KOPT-K1 (cell line): ENCODE data around the gene RHOT2.

Experiments
- H3K27ac ChIP-seq: fragments of 200-600 bp; sonication (generic); 2 replicates; pipeline ENCODE4 v1.5.1; 2016; ENCODE audit warnings: antibody characterized with exemption, mild to moderate bottlenecking, low read depth, low read length; ENCODE audit not compliant: poor library complexity, severe bottlenecking
- H3K36me3 ChIP-seq: fragments of 200-600 bp; sonication (generic); 2 replicates; pipeline ENCODE4 v1.5.1; 2017; ENCODE audit warnings: antibody characterized with exemption, mild to moderate bottlenecking, low read length, moderate library complexity; ENCODE audit not compliant: insufficient read depth
- H3K9me3 ChIP-seq: fragments of 200-600 bp; sonication (generic); 2 replicates; pipeline ENCODE4 v1.5.1; 2017; ENCODE audit warnings: antibody characterized with exemption, low read length, mild to moderate bottlenecking; ENCODE audit not compliant: insufficient read depth, poor library complexity, severe bottlenecking

RHOT2 gene

DNA sequence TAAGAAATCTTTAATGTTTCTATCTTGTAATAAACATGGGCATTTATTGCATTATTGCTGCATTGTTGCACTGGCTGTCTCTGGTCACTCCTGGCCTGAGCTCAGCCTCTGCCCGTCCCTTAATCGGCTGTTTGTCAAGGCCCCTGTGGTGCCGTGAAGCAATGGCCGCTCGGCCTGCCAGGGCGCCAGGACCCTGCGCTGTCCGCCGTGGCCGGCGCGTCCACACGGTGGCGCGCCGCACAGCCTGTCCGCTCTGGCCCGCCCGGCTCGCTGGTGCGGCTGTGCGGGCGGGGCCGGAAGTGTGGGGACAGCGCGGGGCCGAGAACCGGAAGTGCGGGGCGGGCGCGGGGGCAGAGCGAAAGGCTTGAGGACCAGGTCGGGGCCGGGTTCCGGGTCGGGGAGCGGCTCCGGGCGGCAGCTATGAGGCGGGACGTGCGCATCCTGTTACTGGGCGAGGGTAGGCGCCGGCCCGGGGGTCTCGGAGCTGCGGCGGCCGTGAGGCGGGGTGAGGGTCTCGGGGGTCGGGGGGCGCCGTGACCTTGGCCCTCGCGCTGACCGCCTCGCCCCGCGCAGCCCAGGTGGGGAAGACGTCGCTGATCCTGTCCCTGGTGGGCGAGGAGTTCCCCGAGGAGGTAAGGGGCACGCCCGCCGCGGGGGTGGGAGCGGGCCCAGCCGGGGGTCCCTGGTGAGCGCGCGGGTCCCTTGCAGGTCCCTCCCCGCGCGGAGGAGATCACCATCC lies at the start of gene RHOT2:
RHOT2 (plus strand) TSS at position 353 of the 739 bp plus-strand sequence; CDS start at position 421, 68 bp downstream.
- Histone ChIP-seq H3K36me3 (peaks cover 47% of the 10 kb centered on the region), H3K27ac (peak within 1 kb of the TSS; percentile 80), H3K9me3 (no peaks in the 10 kb centered on the region)

GRCh38 chr16:619476-620100 lies 48.3 kb upstream of the RHOT2 start:
- no peaks in the 10 kb centered on the region for H3K36me3 ChIP-seq
- no peaks in the 10 kb centered on the region for H3K9me3 ChIP-seq
- H3K27ac ChIP-seq: no peak overlapping the region

- Histone ChIP-seq H3K9me3 (no peaks in the 10 kb centered on the region), H3K36me3 (no peaks in the 10 kb centered on the region), H3K27ac (no peak overlapping the region)
Observed at GRCh38 chr16:620700-621525, 47.0 kb upstream of the RHOT2 start.

GRCh38 chr16:621526-622105 lies 46.3 kb upstream of the RHOT2 start:
- Histone ChIP-seq H3K36me3 (no peaks in the 10 kb centered on the region), H3K27ac (no peak overlapping the region), H3K9me3 (no peaks in the 10 kb centered on the region)

DNA sequence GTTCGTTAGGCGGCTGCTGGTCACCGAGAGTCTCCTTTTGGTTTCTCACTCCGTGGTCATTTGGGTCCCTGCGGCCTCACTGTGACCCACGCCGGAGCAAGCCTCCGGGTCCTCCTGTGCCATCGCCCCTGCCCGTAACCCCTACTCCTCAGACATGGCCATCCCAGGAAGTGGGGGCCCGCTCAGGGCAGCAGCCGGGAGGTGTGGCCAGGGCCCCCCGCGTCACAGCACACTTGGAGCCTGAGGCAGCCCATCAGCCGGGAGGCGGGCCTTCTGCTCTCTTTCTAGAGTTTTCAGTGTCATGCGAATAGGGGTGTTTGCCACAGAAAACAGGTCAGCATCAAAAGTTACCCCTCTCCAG lies 45.0 kb upstream of the RHOT2 start:
- H3K36me3 ChIP-seq: no peaks in the 10 kb centered on the region; the same call in 1 of the 2 replicates
- H3K9me3 ChIP-seq: no peaks in the 10 kb centered on the region
- no peak overlapping the region for H3K27ac ChIP-seq

GRCh38 chr16:624526-625070 lies 43.3 kb upstream of the RHOT2 start:
- Histone ChIP-seq H3K9me3 (no peaks in the 10 kb centered on the region), H3K27ac (no peak overlapping the region), H3K36me3 (no peaks in the 10 kb centered on the region; the same call in 1 of the 2 replicates)

GRCh38 chr16:625117-625976 lies 42.6 kb upstream of the RHOT2 start:
- Histone ChIP-seq H3K9me3 (no peaks in the 10 kb centered on the region), H3K27ac (no peak overlapping the region), H3K36me3 (no peaks in the 10 kb centered on the region; the same call in 1 of the 2 replicates)

DNA sequence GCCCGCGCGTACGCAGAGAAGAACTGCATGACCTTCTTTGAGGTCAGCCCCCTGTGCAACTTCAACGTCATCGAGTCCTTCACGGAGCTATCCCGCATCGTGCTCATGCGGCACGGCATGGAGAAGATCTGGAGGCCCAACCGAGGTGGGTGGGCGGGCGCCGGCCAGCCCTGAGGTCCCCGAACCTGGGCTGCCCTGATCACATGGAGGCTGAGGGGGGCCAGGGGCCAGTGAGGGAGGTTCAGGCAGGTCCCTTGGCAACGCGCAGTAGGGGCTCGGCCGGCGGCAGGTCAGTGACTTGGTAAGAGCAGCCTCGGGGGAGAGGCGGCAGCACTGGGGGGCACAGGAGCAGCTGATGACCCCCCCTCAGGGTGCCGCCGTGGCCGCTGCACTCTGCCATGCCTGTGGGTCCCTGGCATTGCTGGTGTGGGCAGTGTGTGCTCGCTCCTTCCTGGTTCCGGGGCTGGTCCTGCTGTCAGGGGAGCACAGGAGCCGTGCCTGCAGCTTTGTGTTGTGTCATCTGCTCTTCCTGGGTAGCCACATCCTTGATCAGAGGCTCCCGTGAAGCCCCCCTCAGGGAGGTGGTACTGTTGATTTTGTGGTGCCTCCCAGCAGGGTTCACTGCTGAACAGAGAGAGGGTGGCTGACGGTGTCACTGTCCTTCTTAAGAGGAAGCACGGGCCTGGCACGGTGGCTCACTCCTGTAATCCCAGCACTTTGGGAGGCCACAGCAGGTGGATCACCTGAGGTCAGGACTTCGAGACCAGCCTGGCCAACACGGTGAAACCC lies 41.8 kb upstream of the RHOT2 start:
- Histone ChIP-seq H3K9me3 (no peaks in the 10 kb centered on the region), H3K36me3 (no peaks in the 10 kb centered on the region; the same call in 1 of the 2 replicates), H3K27ac (no peak overlapping the region)

DNA sequence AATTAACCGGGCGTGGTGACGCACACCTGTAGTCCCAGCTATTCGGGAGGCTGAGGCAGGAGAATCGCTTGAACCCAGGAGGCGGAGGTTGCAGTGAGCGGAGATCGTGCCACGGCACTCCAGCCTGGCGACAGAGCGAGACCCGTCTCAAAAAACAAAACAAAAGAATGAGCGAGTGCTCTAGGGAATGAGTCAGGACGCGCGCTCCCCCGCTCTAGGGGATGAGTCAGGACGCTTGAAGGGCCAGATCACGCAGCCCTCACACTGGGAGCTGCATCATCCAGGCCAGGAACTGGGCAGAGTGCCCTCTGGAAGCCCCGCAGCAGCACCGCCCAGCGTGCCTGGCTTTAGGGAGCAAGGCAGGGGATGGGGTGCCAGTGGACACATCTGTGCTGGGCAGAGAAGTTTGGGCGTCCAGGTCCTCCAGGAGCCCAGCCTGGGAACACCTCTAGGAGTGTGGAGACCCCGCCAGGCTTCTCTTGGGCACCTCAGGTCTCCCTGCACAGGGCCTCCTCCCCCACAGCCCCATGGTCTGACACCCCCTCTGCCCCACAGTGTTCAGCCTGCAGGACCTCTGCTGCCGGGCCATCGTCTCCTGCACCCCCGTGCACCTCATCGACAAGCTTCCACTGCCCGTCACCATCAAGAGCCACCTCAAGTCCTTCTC lies 41.0 kb upstream of the RHOT2 start:
- Histone ChIP-seq H3K36me3 (no peaks in the 10 kb centered on the region; the same call in 1 of the 2 replicates), H3K9me3 (no peaks in the 10 kb centered on the region), H3K27ac (no peak overlapping the region)

GRCh38 chr16:627454-628239 lies 40.3 kb upstream of the RHOT2 start:
- no peaks in the 10 kb centered on the region; the same call in 1 of the 2 replicates for H3K36me3 ChIP-seq
- H3K27ac ChIP-seq: no peak overlapping the region
- H3K9me3 ChIP-seq: no peaks in the 10 kb centered on the region

GRCh38 chr16:628321-629061 lies 39.4 kb upstream of the RHOT2 start:
- no peaks in the 10 kb centered on the region for H3K9me3 ChIP-seq
- peaks cover 1% of the 10 kb centered on the region; the same call in 1 of the 2 replicates for H3K36me3 ChIP-seq
- H3K27ac ChIP-seq: no peak overlapping the region
